ENCODE data around the gene OR56A3.
A peak's percentile ranks its signal among the peaks of the same experiment; 100 is the strongest.

Gene OR56A3

GRCh38 chr11:5983443-5983842 lies 41.4 kb downstream of the OR56A3 start:
- DNase-seq, result no peak

DNA sequence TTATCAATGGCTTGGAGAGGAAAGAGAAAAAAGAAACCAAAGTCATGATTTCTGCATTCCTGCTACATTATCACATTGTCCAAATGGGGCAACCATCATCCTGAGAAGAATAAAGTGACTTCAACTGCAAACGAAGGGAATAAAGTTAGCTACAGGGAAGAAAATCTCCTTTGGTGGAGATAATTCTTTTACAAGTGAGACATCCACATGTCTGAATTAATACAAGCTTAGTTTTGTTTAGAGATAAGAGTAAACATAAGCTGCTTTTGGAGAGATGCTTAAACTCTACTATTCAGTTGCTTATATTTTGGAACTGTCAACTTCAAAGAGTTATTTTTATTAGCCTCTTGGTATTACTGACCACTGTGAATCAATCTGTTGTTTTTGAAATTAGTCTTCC lies 44.8 kb downstream of the OR56A3 start, which contains the start of gene OR52L1:
Gene OR52L1, minus strand, starts transcription at position 101 of the 400 bp plus-strand sequence. Its CDS starts 55 bp downstream, at position 46.
- no peak for DNase-seq

GRCh38 chr11:5989203-5989602 lies 47.2 kb downstream of the OR56A3 start:
- no peak for DNase-seq

- DNase-seq, result no peak
These were observed 50.1 kb downstream of the OR56A3 start for GRCh38 chr11:5992150-5992549.

GRCh38 chr11:5992604-5993251 lies 50.7 kb downstream of the OR56A3 start:
- peak; percentile 28 for DNase-seq

GRCh38 chr11:5994791-5995190 lies 52.7 kb downstream of the OR56A3 start:
- no peak for DNase-seq

Data from OCI-M1 (cell line).